ENCODE data around the gene PUSL1. TPM values are rescaled to one million over a fixed set of nuclear protein-coding genes. Genes with fewer than 3 reads are reported as not detected.

PUSL1 gene
- polyA plus RNA-seq, 3 donors from 2014 or later = 17.3 to 25.4 (median 18.9) TPM

GRCh38 chr1:1305300-1306069 is 2.9 kb upstream of the PUSL1 start:
- Mint-ChIP-seq H3K4me1 (peaks cover 15 to 18% of the 10 kb centered on the region in 2 donors), H3K4me3 (peak overlapping the region; percentile 78 to 88 (median 82)), H3K9me3 (no peaks in the 10 kb centered on the region), H3K27ac (peak overlapping the region in 4 of 6 donors; percentile 60 to 81 (median 76)), H3K36me3 (no peaks in the 10 kb centered on the region), H3K27me3 (ENCODE audit: low read depth in 3 of 3) (peaks cover 5 to 12% (median 11%) of the 10 kb centered on the region in 3 donors)
- DNase-seq = peak in 1 of 3 donors; percentile 40

- Mint-ChIP-seq H3K4me3 (peak overlapping the region; percentile 78 to 88 (median 82)), H3K4me1 (peaks cover 15 to 18% of the 10 kb centered on the region in 2 donors), H3K27me3 (ENCODE audit: low read depth in 3 of 3) (peaks cover 5 to 11% (median 10%) of the 10 kb centered on the region in 3 donors), H3K27ac (peak overlapping the region; percentile 20 to 81 (median 69)), H3K9me3 (no peaks in the 10 kb centered on the region), H3K36me3 (no peaks in the 10 kb centered on the region)
- no peak for DNase-seq
Measured at GRCh38 chr1:1306070-1306660, 2.2 kb upstream of the PUSL1 start.

GRCh38 chr1:1306661-1307260 is 1.6 kb upstream of the PUSL1 start:
- peak overlapping the region; percentile 60 to 81 (median 76) for H3K27ac Mint-ChIP-seq
- no peak for DNase-seq
- peaks cover 15 to 18% of the 10 kb centered on the region in 2 donors for H3K4me1 Mint-ChIP-seq
- H3K27me3 Mint-ChIP-seq (ENCODE audit: low read depth in 3 of 3) = peaks cover 5 to 11% (median 10%) of the 10 kb centered on the region in 3 donors
- H3K4me3 Mint-ChIP-seq = peak overlapping the region; percentile 78 to 88 (median 82)
- H3K36me3 Mint-ChIP-seq = no peaks in the 10 kb centered on the region
- no peaks in the 10 kb centered on the region for H3K9me3 Mint-ChIP-seq

- H3K4me3 Mint-ChIP-seq = peak overlapping the region; percentile 78 to 88 (median 82)
- no peaks in the 10 kb centered on the region for H3K9me3 Mint-ChIP-seq
- DNase-seq = no peak
- peaks cover 15 to 18% of the 10 kb centered on the region in 2 donors for H3K4me1 Mint-ChIP-seq
- H3K27ac Mint-ChIP-seq = peak overlapping the region; percentile 60 to 81 (median 76)
- no peaks in the 10 kb centered on the region for H3K36me3 Mint-ChIP-seq
- H3K27me3 Mint-ChIP-seq (ENCODE audit: low read depth in 3 of 3) = peaks cover 5 to 11% (median 10%) of the 10 kb centered on the region in 3 donors
Measured at GRCh38 chr1:1307261-1307922, 1.0 kb upstream of the PUSL1 start.

GRCh38 chr1:1308756-1309250 is 406 bp downstream of the PUSL1 start:
- Mint-ChIP-seq H3K9me3 (no peaks in the 10 kb centered on the region), H3K4me3 (peak overlapping the region; percentile 76 to 89 (median 81)), H3K36me3 (no peaks in the 10 kb centered on the region), H3K4me1 (peaks cover 15 to 18% of the 10 kb centered on the region in 2 donors), H3K27me3 (ENCODE audit: low read depth in 3 of 3) (peaks cover 5 to 11% (median 10%) of the 10 kb centered on the region in 3 donors), H3K27ac (peak overlapping the region in 5 of 6 donors; percentile 62 to 89 (median 84))
- no peak for DNase-seq

- H3K27ac Mint-ChIP-seq = peak overlapping the region in 2 of 6 donors; percentile 35 to 55
- H3K27me3 Mint-ChIP-seq (ENCODE audit: low read depth in 3 of 3) = peaks cover 5 to 11% (median 10%) of the 10 kb centered on the region in 3 donors
- no peak for DNase-seq
- H3K4me1 Mint-ChIP-seq = peaks cover 15 to 18% of the 10 kb centered on the region in 2 donors
- H3K36me3 Mint-ChIP-seq = no peaks in the 10 kb centered on the region
- no peaks in the 10 kb centered on the region for H3K9me3 Mint-ChIP-seq
- H3K4me3 Mint-ChIP-seq = peak overlapping the region; percentile 30 to 65 (median 64)
Measured at GRCh38 chr1:1309251-1310108, 1.1 kb downstream of the PUSL1 start.

GRCh38 chr1:1310109-1310385 is 1.6 kb downstream of the PUSL1 start:
- no peak for DNase-seq
- no peaks in the 10 kb centered on the region for H3K9me3 Mint-ChIP-seq
- H3K4me3 Mint-ChIP-seq = peak overlapping the region in 2 of 5 donors; percentile 39 to 65
- H3K36me3 Mint-ChIP-seq = no peaks in the 10 kb centered on the region
- H3K27ac Mint-ChIP-seq = no peak overlapping the region
- peaks cover 5 to 11% (median 10%) of the 10 kb centered on the region in 3 donors for H3K27me3 Mint-ChIP-seq (ENCODE audit: low read depth in 3 of 3)
- peaks cover 15 to 17% of the 10 kb centered on the region in 2 donors for H3K4me1 Mint-ChIP-seq

GRCh38 chr1:1310476-1311053 is 2.2 kb downstream of the PUSL1 start:
- peaks cover 5 to 11% (median 10%) of the 10 kb centered on the region in 3 donors for H3K27me3 Mint-ChIP-seq (ENCODE audit: low read depth in 3 of 3)
- H3K9me3 Mint-ChIP-seq = no peaks in the 10 kb centered on the region
- no peaks in the 10 kb centered on the region for H3K36me3 Mint-ChIP-seq
- DNase-seq = no peak
- peak overlapping the region in 1 of 6 donors; percentile 64 for H3K27ac Mint-ChIP-seq
- H3K4me1 Mint-ChIP-seq = peaks cover 15% of the 10 kb centered on the region in 2 donors
- H3K4me3 Mint-ChIP-seq = peak overlapping the region in 4 of 5 donors; percentile 5 to 65 (median 40)

GRCh38 chr1:1311107-1312104 is 3.0 kb downstream of the PUSL1 start:
- H3K9me3 Mint-ChIP-seq = no peaks in the 10 kb centered on the region
- H3K36me3 Mint-ChIP-seq = no peaks in the 10 kb centered on the region
- DNase-seq = no peak
- no peak overlapping the region for H3K4me3 Mint-ChIP-seq
- no peak overlapping the region for H3K27ac Mint-ChIP-seq
- peaks cover 8% of the 10 kb centered on the region in 2 donors for H3K4me1 Mint-ChIP-seq
- H3K27me3 Mint-ChIP-seq (ENCODE audit: low read depth in 3 of 3) = peaks cover 5 to 10% (median 10%) of the 10 kb centered on the region in 3 donors

GRCh38 chr1:1312450-1313314 is 4.3 kb downstream of the PUSL1 start:
- Mint-ChIP-seq H3K4me3 (no peak overlapping the region), H3K36me3 (peaks cover 0 to 4% (median 0%) of the 10 kb centered on the region in 3 donors), H3K27me3 (ENCODE audit: low read depth in 3 of 3) (peaks cover 2 to 7% (median 5%) of the 10 kb centered on the region in 3 donors), H3K27ac (no peak overlapping the region), H3K9me3 (no peaks in the 10 kb centered on the region), H3K4me1 (no peaks in the 10 kb centered on the region)
- no peak for DNase-seq

Measured in immature natural killer cell (primary cell).